ENCODE data around the gene ETF1. TPM values are rescaled to one million over a fixed set of nuclear protein-coding genes. Genes with fewer than 3 reads are reported as not detected.

The ETF1 gene
- total RNA-seq, 2 experiments from 2014 or later: 140 to 156 TPM

- H3K4me1 Mint-ChIP-seq: peaks cover 26% of the 10 kb centered on the region
- peak overlapping the region; percentile 77 for H3K4me3 Mint-ChIP-seq
- intact Hi-C loops (cut with DNase I, micrococcal nuclease): loop anchor here (10.0 kb wide), 3 partner anchors 726 to 1096 kb away; partner anchors contain the start of genes SIL1 (in 1 of the 2) and UBE2D2 (in 1 of the 2)
- peak overlapping the region; percentile 59 for H3K27ac Mint-ChIP-seq
- no peaks in the 10 kb centered on the region for H3K9me3 Mint-ChIP-seq (ENCODE audit: low read depth)
- POLR2A ChIA-PET: no interaction called here
- ATAC-seq: no peak
- peaks cover 29% of the 10 kb centered on the region for H3K36me3 Mint-ChIP-seq (ENCODE audit: low read depth)
- no peak for DNase-seq
- CTCF ChIA-PET: interaction anchor here (0.9 to 1.6 kb wide), 3 partner anchors 34 to 37 kb away, joined by 3 to 5 read pairs (median 4); no protein-coding TSS in a partner anchor
- H3K27me3 Mint-ChIP-seq: no peaks in the 10 kb centered on the region
Measured at GRCh38 chr5:138468133-138468965, 74.7 kb downstream of the ETF1 start.

GRCh38 chr5:138467711-138468132 is 75.3 kb downstream of the ETF1 start:
- intact Hi-C loops (cut with DNase I, micrococcal nuclease): loop anchor here (10.0 kb wide), 3 partner anchors 727 to 1097 kb away; partner anchors contain the start of genes SIL1 (in 1 of the 2) and UBE2D2 (in 1 of the 2)
- DNase-seq (no peak), ATAC-seq (no peak)
- H3K36me3 Mint-ChIP-seq (ENCODE audit: low read depth): peaks cover 29% of the 10 kb centered on the region
- H3K27me3 Mint-ChIP-seq: no peaks in the 10 kb centered on the region
- CTCF ChIA-PET: interaction anchor here (0.9 to 1.6 kb wide), 2 partner anchors 35 to 37 kb away, joined by 3 to 5 read pairs; no protein-coding TSS in a partner anchor
- H3K9me3 Mint-ChIP-seq (ENCODE audit: low read depth): no peaks in the 10 kb centered on the region
- H3K4me1 Mint-ChIP-seq: peaks cover 28% of the 10 kb centered on the region
- POLR2A ChIA-PET: interaction anchor here (0.6 kb wide), 1 partner anchor 465 kb away, joined by 3 read pairs; no protein-coding TSS in a partner anchor
- peak overlapping the region; percentile 59 for H3K27ac Mint-ChIP-seq
- peak overlapping the region; percentile 77 for H3K4me3 Mint-ChIP-seq

DNA sequence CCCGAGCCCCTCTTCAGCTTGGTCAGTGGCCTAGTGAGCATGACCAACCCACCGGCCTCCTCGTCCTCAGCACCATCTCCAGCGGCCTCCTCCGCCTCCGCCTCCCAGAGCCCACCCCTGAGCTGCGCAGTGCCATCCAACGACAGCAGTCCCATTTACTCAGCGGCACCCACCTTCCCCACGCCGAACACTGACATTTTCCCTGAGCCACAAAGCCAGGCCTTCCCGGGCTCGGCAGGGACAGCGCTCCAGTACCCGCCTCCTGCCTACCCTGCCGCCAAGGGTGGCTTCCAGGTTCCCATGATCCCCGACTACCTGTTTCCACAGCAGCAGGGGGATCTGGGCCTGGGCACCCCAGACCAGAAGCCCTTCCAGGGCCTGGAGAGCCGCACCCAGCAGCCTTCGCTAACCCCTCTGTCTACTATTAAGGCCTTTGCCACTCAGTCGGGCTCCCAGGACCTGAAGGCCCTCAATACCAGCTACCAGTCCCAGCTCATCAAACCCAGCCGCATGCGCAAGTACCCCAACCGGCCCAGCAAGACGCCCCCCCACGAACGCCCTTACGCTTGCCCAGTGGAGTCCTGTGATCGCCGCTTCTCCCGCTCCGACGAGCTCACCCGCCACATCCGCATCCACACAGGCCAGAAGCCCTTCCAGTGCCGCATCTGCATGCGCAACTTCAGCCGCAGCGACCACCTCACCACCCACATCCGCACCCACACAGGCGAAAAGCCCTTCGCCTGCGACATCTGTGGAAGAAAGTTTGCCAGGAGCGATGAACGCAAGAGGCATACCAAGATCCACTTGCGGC is 75.9 kb downstream of the ETF1 start:
- H3K36me3 Mint-ChIP-seq (ENCODE audit: low read depth): peaks cover 29% of the 10 kb centered on the region
- peak overlapping the region; percentile 53 for H3K27ac Mint-ChIP-seq
- DNase-seq (no peak), ATAC-seq (no peak)
- ChIA-PET POLR2A (interaction anchor here (0.6 to 1.4 kb wide), 4 partner anchors 14 to 464 kb away, joined by 3 to 11 read pairs (median 3); partner anchors contain the start of gene HSPA9), CTCF (interaction anchor here (0.9 to 3.0 kb wide), 4 partner anchors 12 to 38 kb away, joined by 3 to 12 read pairs (median 4); no protein-coding TSS in a partner anchor)
- H3K4me3 Mint-ChIP-seq: peak overlapping the region; percentile 77
- intact Hi-C loops (cut with DNase I, micrococcal nuclease): loop anchor here (10.0 kb wide), 3 partner anchors 728 to 1098 kb away; partner anchors contain the start of genes SIL1 (in 1 of the 2) and UBE2D2 (in 1 of the 2)
- H3K27me3 Mint-ChIP-seq: no peaks in the 10 kb centered on the region
- no peaks in the 10 kb centered on the region for H3K9me3 Mint-ChIP-seq (ENCODE audit: low read depth)
- H3K4me1 Mint-ChIP-seq: peaks cover 28% of the 10 kb centered on the region

DNA sequence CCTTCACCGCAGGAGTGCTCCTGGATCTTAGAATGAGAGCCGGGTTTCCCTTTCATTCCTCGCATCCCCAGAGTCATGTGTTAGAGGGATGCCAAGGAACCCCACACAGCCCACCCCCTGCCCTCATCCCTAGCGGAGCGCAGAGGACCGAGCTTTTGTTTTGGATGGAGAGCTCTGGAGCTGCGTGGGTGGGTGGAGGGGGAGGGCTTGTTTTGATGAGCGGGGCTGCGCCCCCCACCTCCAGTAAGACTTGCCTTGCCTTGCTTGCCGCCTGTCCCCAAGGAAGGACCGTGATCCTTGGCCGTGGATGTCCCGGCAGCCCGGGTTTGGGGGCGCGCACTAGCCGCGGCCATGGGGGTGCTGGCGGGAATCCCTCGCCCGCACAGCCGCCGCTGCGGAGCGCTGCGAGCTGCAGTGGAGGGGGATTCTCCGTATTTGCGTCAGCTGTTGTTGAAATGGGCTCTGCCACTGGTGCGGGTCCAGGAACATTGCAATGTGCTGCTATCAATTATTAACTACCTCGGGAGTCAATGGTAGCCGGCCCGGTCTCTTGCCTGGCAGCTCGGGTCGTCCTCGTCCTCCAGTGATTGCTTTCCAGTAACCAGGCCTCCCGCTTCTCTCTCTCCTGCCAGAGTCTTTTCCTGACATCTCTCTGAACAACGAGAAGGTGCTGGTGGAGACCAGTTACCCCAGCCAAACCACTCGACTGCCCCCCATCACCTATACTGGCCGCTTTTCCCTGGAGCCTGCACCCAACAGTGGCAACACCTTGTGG is 76.7 kb downstream of the ETF1 start:
- no peaks in the 10 kb centered on the region for H3K27me3 Mint-ChIP-seq
- ATAC-seq (no peak), DNase-seq (peak; percentile 51)
- no peaks in the 10 kb centered on the region for H3K9me3 Mint-ChIP-seq (ENCODE audit: low read depth)
- ChIA-PET POLR2A (interaction anchor here (0.6 to 2.8 kb wide), 7 partner anchors 15 to 1079 kb away, joined by 3 to 22 read pairs (median 5); partner anchors contain the start of genes ETF1 and HSPA9), CTCF (interaction anchor here (1.0 to 3.0 kb wide), 6 partner anchors 11 to 36 kb away, joined by 3 to 12 read pairs (median 5); no protein-coding TSS in a partner anchor)
- H3K27ac Mint-ChIP-seq: peak overlapping the region; percentile 35
- intact Hi-C loops (cut with DNase I, micrococcal nuclease): loop anchor here (10.0 kb wide), 3 partner anchors 728 to 1098 kb away; partner anchors contain the start of genes SIL1 (in 1 of the 2) and UBE2D2 (in 1 of the 2)
- H3K4me3 Mint-ChIP-seq: peak overlapping the region; percentile 77
- peaks cover 35% of the 10 kb centered on the region for H3K4me1 Mint-ChIP-seq
- H3K36me3 Mint-ChIP-seq (ENCODE audit: low read depth): peaks cover 29% of the 10 kb centered on the region

DNA sequence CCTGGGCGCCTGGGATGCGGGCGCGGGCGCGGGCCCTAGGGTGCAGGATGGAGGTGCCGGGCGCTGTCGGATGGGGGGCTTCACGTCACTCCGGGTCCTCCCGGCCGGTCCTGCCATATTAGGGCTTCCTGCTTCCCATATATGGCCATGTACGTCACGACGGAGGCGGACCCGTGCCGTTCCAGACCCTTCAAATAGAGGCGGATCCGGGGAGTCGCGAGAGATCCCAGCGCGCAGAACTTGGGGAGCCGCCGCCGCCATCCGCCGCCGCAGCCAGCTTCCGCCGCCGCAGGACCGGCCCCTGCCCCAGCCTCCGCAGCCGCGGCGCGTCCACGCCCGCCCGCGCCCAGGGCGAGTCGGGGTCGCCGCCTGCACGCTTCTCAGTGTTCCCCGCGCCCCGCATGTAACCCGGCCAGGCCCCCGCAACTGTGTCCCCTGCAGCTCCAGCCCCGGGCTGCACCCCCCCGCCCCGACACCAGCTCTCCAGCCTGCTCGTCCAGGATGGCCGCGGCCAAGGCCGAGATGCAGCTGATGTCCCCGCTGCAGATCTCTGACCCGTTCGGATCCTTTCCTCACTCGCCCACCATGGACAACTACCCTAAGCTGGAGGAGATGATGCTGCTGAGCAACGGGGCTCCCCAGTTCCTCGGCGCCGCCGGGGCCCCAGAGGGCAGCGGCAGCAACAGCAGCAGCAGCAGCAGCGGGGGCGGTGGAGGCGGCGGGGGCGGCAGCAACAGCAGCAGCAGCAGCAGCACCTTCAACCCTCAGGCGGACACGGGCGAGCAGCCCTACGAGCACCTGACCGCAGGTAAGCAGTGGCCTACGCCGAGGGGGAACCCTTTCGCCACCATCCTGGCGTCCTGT is 77.5 kb downstream of the ETF1 start, which contains the start of gene EGR1:
TSS of gene EGR1 (plus strand) at position 219 of the 864 bp plus-strand sequence. CDS start at position 502, 283 bp downstream.
- ATAC-seq: peak; percentile 60
- H3K4me3 Mint-ChIP-seq: peak within 1 kb of the TSS; percentile 77
- no peaks in the 10 kb centered on the region for H3K27me3 Mint-ChIP-seq
- peak within 1 kb of the TSS; percentile 93 for H3K27ac Mint-ChIP-seq
- CTCF ChIA-PET: interaction anchor here (0.5 to 3.0 kb wide), 20 partner anchors 10 to 287 kb away, joined by 3 to 12 read pairs (median 4); partner anchors contain the start of genes BRD8, KIF20A and REEP2
- H3K36me3 Mint-ChIP-seq (ENCODE audit: low read depth): peaks cover 29% of the 10 kb centered on the region
- H3K4me1 Mint-ChIP-seq: peaks cover 43% of the 10 kb centered on the region
- peak; percentile 96 for DNase-seq
- POLR2A ChIA-PET: interaction anchor here (0.6 to 2.8 kb wide), 14 partner anchors 16 to 134 kb away, joined by 3 to 22 read pairs (median 5); partner anchors contain the start of genes CDC25C, ETF1, FAM53C and HSPA9
- intact Hi-C loops (cut with DNase I, micrococcal nuclease): loop anchor here (1.0 to 10.0 kb wide), 5 partner anchors 27 to 1099 kb away; partner anchors contain the start of genes FAM13B (in 1 of the 2), SIL1 (in 1 of the 2) and UBE2D2 (in 1 of the 2)
- no peaks in the 10 kb centered on the region for H3K9me3 Mint-ChIP-seq (ENCODE audit: low read depth)

DNA sequence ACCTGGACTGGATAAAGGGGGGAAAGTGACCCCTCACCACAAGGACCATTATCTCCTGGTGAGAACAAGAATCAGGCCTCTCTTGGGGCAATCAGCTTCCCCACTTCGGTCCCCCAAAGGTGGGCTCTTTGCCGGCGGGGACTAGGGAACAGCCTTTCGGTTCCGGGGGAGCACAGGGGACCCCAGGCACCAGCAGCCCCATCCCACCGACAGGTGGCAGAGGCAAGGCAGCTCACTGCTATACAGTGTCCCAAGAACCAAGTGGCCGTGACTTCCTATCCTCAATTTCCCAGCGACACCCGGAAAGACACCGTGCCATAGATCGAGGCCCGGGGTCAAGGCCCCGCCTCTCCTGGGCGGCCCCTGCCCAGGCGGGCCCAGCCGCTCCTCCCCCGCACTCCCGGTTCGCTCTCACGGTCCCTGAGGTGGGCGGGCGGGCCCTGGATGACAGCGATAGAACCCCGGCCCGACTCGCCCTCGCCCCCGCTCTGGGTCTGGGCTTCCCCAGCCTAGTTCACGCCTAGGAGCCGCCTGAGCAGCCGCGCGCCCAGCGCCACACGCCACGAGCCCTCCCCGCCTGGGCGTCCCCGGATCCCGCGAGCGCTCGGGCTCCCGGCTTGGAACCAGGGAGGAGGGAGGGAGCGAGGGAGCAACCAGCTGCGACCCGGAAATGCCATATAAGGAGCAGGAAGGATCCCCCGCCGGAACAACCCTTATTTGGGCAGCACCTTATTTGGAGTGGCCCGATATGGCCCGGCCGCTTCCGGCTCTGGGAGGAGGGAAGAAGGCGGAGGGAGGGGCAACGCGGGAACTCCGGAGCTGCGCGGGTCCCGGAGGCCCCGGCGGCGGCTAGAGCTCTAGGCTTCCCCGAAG is 78.4 kb downstream of the ETF1 start:
- Mint-ChIP-seq H3K9me3 (ENCODE audit: low read depth) (no peaks in the 10 kb centered on the region), H3K36me3 (ENCODE audit: low read depth) (peaks cover 29% of the 10 kb centered on the region), H3K27ac (peak overlapping the region; percentile 93), H3K4me3 (peak overlapping the region; percentile 77), H3K4me1 (peaks cover 52% of the 10 kb centered on the region), H3K27me3 (no peaks in the 10 kb centered on the region)
- POLR2A ChIA-PET: interaction anchor here (0.6 to 2.8 kb wide), 11 partner anchors 15 to 133 kb away, joined by 3 to 22 read pairs (median 5); partner anchors contain the start of genes CDC25C, ETF1, FAM53C and KDM3B
- CTCF ChIA-PET: interaction anchor here (0.5 to 3.0 kb wide), 23 partner anchors 9 to 286 kb away, joined by 3 to 12 read pairs (median 3); partner anchors contain the start of genes BRD8, CDC25C, ETF1 and KIF20A
- DNase-seq (peak; percentile 98), ATAC-seq (peak; percentile 81)
- intact Hi-C loops (cut with DNase I, micrococcal nuclease): loop anchor here (1.0 to 10.0 kb wide), 19 partner anchors 14 to 1100 kb away; partner anchors contain the start of genes ETF1 (in 2 of the 2), BRD8 (in 1 of the 2), CDC23 (in 1 of the 2) and FAM13B (in 1 of the 2)

GRCh38 chr5:138464008-138464387 is 79.0 kb downstream of the ETF1 start:
- Mint-ChIP-seq H3K27ac (peak overlapping the region; percentile 94), H3K36me3 (ENCODE audit: low read depth) (peaks cover 29% of the 10 kb centered on the region), H3K27me3 (no peaks in the 10 kb centered on the region), H3K4me3 (peak overlapping the region; percentile 77), H3K9me3 (ENCODE audit: low read depth) (no peaks in the 10 kb centered on the region), H3K4me1 (peaks cover 58% of the 10 kb centered on the region)
- ATAC-seq (peak; percentile 54), DNase-seq (peak; percentile 97)
- intact Hi-C loops (cut with DNase I, micrococcal nuclease): loop anchor here (1.0 to 10.0 kb wide), 18 partner anchors 14 to 1101 kb away; partner anchors contain the start of genes ETF1 (in 2 of the 2), BRD8 (in 1 of the 2), CDC23 (in 1 of the 2) and FAM13B (in 1 of the 2)
- ChIA-PET CTCF (interaction anchor here (0.6 to 3.0 kb wide), 9 partner anchors 9 to 111 kb away, joined by 3 to 12 read pairs (median 4); partner anchors contain the start of gene ETF1), POLR2A (interaction anchor here (1.3 to 2.8 kb wide), 3 partner anchors 25 to 80 kb away, joined by 3 to 22 read pairs (median 8); partner anchors contain the start of genes ETF1 and REEP2)

DNA sequence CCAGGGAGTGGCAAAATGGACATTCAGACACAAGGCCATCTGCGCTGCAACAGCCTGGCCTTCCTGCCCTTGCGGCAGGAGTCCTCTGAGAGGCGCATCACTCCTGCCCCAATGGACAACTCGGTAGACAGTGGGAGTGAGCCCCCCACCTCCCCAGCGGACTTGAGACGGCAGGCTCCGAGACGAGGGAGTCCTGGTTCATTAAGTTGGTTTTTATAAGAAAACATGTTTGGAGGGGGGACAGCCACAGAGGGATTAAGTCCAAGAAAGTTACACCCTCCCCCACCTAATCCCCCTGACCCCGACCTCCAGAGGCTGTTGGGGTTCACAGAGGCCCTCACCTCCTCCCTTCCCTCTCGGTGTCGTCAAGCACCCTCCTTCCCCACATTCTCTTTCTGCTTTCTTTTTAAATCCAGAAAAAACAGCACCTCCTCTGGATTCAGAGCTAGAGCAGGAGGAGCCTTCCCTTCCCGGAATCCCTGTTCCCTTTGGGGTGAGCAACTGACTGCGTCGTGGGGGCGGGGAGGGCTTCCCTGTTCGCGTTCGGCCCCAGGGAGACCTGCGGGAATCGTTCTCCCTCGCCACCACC is 79.5 kb downstream of the ETF1 start:
- DNase-seq (no peak), ATAC-seq (no peak)
- Mint-ChIP-seq H3K9me3 (ENCODE audit: low read depth) (no peaks in the 10 kb centered on the region), H3K4me1 (peaks cover 60% of the 10 kb centered on the region), H3K27ac (peak overlapping the region; percentile 94), H3K4me3 (peak overlapping the region; percentile 77), H3K27me3 (no peaks in the 10 kb centered on the region), H3K36me3 (ENCODE audit: low read depth) (peaks cover 27% of the 10 kb centered on the region)
- ChIA-PET CTCF (interaction anchor here (0.6 to 2.7 kb wide), 6 partner anchors 11 to 111 kb away, joined by 3 to 10 read pairs (median 6); partner anchors contain the start of gene ETF1), POLR2A (interaction anchor here (0.7 to 2.8 kb wide), 4 partner anchors 15 to 80 kb away, joined by 3 to 22 read pairs (median 3); partner anchors contain the start of gene ETF1)
- intact Hi-C loops (cut with DNase I, micrococcal nuclease): loop anchor here (1.0 to 10.0 kb wide), 18 partner anchors 13 to 1101 kb away; partner anchors contain the start of genes ETF1 (in 2 of the 2), BRD8 (in 1 of the 2), CDC23 (in 1 of the 2) and FAM13B (in 1 of the 2)
